Measurements from ENCODE around the gene TSPAN9.

The TSPAN9 gene

DNA sequence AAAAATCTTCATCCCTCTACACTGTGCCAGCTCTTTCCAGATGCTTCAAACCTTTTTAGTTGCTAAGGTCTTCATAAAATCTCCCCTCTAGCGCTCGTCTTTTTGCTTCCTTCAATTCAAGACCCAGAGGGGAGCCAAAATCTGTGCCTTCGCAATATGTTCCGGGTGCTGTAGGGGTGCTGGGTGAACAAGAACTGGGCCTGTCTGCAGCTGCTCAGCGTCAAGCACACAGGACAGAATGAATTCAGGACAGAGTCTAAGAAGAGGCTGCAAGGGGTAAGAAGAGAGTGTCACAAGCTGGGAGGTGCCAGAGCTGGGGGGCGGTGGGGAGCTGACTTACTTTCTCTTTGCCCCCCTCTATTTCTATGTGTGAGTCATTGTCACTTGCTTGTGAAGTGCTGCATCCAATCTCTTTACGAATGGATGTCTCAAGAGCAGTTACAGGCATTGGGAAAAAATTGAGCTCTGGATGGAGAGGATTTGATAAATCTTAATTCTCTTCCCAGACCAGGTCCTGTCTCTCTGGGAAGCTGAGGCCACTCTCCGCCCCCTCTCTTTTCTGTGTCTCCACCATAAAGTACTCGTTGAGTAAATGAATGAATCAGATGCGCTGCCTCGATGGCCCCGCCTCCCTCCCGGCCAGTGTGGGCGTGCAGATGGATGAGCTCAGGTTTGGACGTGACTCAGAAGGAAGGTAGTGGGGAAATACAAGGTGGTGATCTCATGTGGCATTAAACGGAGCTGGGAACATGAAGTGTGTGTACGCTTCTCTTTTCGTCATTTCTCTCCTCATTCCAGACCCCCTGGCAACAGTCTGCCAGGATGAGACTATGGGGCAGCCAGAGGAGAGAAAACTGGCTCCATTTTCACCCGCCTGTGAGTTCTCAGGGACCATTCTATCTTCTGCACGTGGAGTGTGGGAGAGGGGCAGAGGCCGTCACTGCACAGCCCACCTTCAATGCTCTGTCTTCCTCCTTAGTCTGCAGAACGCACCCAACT, 91.3 kb downstream of the TSPAN9 start:
- no peak for DNase-seq

DNA sequence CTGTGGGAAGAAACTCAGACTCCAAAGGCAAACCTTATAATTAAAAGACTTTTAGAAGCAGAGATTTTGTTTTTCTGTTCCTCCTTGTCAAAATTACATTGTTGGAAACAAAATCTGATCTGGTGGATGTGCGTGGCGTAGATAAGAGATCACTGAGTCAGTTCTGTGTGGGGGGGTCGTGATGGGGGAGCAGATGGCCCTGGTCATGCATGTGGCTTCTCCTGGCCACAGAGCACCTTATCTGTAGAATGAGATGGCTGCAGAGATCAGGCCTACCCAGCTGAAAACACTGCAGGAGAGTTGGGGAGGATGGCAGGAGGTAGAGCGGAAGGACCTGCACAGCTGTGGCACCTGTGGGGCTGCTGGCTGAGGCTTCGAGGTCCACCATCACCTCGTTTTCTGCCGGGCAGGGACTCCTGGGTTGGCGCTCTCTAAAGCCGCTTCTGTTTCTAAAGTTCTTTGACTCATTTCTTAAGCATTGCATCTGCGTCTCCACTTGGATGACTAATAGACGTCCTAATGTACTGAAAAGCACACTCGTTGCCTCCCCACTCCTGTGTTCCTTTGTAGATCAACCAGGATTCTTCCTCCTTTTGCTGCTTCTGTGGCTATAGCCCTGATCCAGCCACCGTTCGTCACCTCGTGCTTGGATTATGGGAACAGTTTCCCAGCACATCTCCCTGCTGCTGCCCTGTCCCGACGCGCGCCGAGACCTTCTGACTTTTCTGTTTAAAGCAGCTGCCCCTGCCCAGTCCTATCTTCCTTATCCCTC, 93.4 kb downstream of the TSPAN9 start:
- DNase-seq: no peak

GRCh38 chr12:3171195-3171591, 94.0 kb downstream of the TSPAN9 start:
- DNase-seq: no peak

- no peak for DNase-seq
Measured at GRCh38 chr12:3172124-3173007, 95.2 kb downstream of the TSPAN9 start.

DNA sequence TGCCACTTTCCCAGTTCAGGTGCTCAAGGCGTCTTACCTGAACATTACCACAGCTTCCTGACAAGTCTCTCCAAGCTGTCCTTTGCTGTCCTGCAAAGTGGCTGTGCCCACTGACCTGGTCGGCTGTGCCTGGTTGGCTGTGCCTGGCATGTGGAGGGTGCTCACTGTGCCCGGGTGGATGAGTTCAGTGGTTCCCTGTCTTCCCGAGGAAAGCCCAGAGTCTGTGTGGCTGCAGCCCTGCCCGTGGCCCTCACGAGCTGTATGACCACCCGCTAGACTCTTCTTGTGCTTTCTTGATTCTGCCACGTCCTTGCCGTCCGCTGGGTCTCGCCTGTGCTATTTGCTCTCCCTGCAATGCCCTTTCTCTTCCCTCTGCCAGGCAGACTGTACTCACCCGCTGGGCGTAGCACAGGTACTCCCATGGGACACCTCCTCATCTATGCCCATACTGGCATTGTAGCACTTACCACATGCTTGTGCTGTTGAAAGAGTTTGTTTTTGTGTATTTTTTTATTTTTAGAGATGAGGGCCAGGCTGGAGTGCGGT, 95.9 kb downstream of the TSPAN9 start:
- peak; percentile 72 for DNase-seq

DNA sequence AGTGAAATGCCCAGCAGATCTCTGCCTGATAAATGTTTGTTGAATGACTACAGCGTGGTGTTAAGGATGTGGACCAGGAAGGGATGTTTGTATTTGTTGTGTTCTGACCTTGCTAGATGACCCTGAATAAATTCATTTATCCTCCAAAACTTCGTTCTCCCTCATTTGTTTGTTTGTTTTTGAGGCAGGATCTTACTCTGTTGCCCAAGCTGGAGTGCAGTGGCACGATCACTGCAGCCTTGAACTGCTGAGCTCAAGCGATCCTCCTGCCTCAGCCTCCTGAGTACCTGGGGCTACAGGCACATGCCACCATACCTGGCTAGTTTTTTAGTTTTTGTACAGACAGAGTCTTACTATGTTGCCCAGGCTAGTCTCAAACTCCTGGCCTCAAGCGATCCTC, 96.7 kb downstream of the TSPAN9 start:
- DNase-seq: no peak

DNA sequence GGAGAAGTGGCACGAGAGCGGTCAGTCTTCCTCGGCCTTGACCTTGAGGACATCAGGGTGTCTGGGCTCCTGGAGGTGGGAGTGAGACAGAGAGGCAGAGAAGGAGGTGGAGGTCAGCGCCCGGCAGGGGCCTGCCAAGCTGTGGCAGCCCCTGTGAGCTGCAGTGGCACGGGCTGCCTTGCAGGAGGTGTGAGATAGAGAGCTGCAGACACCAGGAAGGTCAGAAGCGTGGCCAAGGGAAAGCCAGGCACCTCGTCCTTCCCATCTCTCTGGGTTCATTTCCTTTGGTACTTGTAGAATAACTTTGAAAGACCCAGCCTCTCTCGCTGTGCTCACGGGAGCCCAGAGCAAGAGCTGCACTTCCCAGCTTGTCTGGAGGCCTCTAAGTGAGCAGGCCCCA, 98.1 kb downstream of the TSPAN9 start:
- DNase-seq: no peak

DNA sequence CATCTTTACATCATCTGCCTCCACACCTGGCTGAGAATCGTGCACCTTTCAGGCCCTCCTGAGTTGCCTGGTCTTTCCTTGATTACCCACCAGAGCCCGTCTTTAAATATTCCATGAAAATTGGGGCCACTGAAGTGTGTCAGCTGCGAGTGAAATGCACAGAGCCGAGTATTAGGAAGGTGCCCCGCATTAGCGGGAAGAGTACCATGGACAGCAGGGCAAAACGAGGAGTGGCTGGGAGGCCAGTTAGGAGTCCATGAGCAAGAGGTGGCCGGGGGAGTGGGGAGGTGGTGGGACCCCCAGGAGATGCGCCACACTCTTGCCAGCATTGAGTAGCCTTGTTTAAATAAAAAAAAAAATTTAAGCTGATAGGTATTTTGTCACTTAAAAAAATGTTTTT, 99.6 kb downstream of the TSPAN9 start:
- DNase-seq: no peak

DNA sequence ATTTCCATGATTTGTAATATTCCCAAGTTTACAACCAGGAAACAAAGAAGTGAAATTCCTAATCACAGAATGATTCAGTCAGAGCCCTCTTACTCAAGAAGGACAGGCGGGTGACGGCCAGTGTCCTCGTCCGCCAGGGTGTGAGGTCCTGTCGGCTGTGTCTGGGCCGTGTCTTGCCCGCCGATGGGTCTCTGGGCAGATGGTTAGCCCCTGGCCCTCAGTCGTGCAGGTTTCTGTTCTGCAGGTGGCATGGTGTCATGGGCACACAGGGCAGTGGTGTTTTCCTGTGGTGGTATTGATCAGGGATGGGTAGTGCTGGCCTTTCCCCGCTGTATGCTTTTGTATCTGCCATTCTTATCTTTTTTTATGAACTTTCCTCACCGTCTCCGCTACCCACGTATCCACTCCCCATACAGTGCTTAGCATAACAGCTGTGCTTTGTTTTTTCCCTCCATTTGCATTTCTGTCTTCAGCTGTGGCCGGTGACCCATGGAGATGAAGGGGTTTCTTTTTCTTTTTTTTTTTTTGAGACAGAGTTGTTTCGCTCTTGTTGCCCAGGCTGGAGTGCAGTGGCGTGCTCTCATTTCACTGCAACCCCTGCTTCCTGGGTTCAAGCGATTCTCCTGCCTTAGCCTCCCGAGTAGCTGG, 100.7 kb downstream of the TSPAN9 start:
- DNase-seq: no peak

DNA sequence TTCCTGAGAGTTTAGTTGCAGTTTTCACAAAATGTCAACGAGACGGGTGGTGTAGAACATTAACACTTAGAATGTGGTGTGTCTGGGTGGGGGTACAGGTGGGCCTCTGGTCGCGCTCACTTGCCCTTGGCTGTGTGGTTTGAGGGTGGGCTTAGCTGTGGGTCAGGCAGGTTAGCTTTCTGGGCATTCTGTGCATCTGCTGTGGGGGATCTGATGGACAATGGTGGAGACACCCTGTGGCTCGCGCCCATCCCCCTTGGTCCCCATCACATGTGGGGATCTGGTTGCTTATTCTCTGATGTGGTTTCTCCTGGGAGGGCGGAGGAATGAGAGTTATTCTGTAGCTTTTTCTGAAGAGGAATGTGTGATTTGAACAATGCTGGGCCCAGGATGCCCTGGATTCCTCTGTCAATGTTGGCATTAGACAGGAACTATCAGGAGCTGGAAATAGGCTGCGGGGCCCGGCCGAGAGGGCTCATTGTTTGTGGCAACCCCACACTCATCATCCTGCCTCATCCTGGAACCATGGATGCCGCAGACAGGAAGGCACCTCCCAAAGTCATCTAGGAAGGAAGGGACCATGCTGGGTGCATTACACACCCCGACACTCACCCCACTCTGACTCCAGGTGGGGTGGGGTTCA, 101.6 kb downstream of the TSPAN9 start:
- DNase-seq: no peak

GRCh38 chr12:3179731-3180130, 102.6 kb downstream of the TSPAN9 start:
- no peak for DNase-seq

- DNase-seq: no peak
Measured at GRCh38 chr12:3182426-3182825, 105.2 kb downstream of the TSPAN9 start.

DNA sequence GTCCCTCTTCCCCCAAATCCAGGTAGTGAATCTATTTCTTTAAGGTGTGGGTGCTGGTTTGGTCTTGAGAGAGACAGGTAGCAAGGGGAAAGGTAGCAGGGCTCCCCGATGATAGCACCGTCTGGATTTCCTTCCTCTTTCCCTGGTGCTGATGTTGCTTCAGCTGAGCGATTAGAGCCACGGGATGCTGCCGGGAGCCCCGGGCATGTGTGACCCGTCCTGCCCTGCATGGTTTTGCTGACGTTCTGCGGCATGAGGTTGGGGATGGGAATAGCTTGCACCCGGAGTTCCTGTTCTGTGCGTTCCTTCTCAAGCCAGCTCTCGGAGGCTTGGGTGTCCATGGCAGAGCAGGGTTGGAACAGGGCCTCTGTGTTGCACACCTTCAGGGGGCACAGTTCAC, 107.3 kb downstream of the TSPAN9 start:
- no peak for DNase-seq

DNA sequence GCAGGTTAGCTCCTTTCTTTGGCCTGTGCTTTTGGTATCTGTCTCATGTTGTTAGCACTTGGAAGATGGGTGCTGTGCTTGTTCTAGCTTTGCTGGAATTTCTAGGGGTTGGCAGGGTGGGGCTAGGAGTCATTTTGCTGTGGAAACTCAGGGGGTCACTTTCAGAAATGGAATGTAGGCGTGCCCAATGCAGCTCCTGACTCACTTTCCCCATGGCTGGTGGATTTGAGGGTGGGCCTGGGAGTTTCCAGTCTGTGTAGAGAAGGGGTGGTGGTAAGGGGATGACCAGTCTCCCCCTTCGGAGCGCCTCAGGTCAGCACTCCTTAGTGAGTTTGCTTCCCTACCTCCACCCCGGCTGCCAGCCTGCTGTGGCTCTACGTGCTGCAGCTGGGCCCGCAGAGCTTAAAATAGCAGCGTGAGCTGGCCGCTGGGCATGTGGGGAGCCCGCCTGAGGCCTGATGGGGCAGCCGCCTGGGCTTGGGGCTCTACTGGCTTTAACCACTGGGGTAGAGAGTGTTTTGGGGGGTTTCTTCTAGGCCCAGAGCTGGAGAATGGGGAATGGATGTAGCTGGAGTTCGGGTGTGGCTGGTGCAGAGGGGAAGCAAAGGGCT, 108.2 kb downstream of the TSPAN9 start:
- DNase-seq: no peak

GRCh38 chr12:3186546-3187215, 109.5 kb downstream of the TSPAN9 start:
- no peak for DNase-seq

- no peak for DNase-seq
Measured at GRCh38 chr12:3187846-3188770, 110.9 kb downstream of the TSPAN9 start.

DNA sequence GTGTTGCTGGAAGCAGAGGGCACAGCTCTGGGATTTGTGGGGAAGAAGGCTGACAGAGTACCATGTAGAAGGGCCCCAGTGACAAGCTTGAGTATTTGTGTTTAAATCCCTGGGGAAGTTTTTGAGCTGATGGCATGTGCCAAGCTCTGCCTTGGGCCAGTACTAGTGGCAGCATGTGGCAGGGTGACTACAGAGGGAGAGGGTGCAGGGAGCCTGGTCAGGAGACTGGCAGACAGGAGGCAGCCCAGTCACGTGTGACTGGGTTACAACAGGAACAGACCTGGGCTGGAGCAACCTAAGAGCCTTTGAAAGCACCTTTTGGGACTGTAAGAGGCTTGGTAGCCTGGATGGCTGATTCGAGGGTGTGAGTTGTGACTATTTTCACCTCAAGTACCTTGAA, 112.1 kb downstream of the TSPAN9 start:
- DNase-seq: no peak

DNA sequence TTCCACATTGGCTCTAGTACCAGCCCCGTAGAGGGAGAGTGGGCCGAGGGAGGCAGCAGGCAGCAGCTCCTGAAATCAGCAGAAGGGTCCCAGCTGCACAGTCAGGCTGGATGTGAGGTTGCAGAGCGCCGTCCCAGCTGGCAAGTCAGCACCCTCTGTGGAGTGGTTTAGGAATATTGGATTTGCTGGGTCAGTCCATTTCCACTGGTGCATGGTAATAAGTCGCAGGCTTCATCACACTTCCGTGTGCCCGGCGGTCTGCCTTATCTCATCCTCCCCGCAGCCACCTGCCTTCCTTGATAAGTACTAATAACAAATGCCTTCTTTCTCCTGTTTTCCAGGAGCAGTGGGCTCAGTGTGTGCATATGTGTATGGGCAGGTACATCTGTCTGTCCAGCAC, 112.9 kb downstream of the TSPAN9 start:
- no peak for DNase-seq

DNA sequence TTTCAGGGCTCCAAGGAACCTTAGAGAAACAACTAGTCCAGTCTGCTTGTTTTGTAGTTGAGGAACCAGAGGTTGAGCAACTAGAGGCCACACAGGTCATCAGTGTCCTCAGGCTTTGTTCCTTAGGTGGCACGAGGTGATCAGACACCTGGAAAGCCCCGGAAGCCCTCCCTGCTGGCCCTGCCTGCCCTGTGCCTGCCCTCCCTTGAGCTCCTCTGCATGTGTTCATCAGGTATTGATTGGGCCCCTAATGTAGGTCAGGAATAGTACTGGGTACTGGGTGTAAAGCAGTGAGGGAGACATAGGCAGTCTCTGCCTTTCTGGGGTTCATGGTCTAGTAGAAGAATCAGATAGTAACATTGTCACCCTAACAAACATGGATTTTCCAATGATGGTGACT, 114.3 kb downstream of the TSPAN9 start:
- no peak for DNase-seq

Data from NCI-H345 (cell line).